SHP77 (cell line): ENCODE measurements around the gene SVIL.
"Not testable (repeated sequence)": the region's sequence is repeated elsewhere in the genome, so short reads cannot be mapped to it uniquely, and the experiment has no call there.

Source experiments
- DNase-seq, 2 experiments: peaks; one replicate each; lab custom pipeline; 2025; lab: John Stamatoyannopoulos, UW

The SVIL gene

DNA sequence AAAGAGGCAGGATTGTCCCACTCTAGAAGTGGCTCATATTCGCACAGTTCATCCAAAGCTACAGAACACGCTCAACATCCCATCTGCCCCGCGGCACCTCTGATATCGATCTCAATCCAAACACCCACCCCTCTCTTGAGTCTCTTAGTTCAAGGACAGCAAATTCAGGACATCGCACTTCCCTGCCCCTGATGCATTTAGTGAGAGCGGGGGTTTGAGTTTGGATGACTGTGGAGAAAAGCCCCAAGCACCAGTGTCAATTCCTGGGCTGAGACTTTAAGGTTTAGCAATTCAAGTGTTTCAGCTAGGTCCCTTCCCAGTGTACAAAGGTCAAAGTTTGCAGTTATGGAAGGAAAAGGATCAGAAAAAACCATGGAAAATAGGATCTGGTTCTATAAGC is 179.7 kb downstream of the SVIL start:
- DNase-seq, result no peak

GRCh38 chr10:29454250-29454649 is 180.5 kb downstream of the SVIL start:
- no peak for DNase-seq

GRCh38 chr10:29452546-29452945 is 182.2 kb downstream of the SVIL start:
- no peak for DNase-seq

GRCh38 chr10:29451946-29452345 is 182.8 kb downstream of the SVIL start:
- no peak for DNase-seq

DNA sequence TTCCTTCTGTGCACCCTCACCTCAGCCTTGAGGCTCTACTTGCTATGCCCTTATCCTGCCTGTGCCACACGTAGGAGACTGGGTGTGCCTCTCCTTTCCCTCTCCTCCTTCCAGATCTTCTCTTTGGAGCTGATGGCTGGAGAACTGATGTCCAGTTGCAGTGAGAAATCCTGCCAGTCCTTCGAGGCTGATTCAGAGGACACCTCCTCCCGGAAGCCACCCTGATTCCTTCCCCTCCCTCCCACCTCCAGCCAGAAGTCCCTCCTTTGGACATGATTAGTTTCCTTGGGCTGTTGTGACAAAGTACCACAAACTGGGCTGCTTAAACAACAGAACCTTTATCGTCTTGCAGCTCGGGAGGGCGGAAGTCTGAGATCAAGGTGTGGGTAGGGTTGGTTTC is 184.4 kb downstream of the SVIL start:
- DNase-seq, result no peak

- DNase-seq, result peak; percentile 10 to 35
Observed at GRCh38 chr10:29448756-29449592, 185.8 kb downstream of the SVIL start.

DNA sequence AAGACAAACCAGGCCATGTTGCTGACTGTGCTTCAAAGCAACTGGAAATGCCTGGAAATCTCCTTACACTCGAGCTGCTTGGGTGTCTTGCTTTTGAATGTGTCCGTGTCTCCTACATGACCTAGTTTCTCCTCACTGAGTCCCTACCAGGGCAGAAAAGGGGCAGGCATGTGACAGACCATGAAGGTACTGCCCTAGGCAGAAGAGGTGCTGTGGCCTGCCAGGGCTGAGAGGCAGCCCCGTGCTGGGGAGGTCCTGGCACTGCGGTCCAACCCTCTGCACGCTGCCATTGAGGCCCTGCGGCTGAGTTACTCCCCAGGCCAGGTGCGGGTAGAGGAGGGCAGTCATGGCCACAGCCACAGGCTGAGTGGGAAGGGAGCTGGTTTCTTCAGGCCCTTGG is 186.6 kb downstream of the SVIL start:
- DNase-seq, result no peak

DNA sequence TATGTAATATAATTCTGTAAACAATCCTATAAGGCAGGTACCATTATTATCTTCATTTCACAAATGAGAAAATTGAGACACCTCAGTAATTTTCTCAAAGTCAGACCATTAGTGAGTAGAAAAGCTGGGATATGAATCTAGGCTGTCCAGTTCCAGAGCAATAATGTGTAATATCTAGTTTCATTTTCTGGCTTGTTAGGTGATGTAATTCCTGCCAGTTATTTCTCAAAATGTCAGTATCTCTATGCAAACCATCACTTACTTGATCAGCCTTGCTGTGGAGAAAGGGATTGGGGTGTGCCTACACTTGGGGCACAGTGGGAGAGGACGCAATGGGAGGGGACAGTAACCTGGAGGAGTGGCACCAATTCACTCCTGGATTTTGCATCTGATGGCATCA is 188.4 kb downstream of the SVIL start:
- no peak for DNase-seq

- DNase-seq, result peak in 1 of 2 experiments; percentile 1
Observed at GRCh38 chr10:29443745-29444523, 190.8 kb downstream of the SVIL start.

DNA sequence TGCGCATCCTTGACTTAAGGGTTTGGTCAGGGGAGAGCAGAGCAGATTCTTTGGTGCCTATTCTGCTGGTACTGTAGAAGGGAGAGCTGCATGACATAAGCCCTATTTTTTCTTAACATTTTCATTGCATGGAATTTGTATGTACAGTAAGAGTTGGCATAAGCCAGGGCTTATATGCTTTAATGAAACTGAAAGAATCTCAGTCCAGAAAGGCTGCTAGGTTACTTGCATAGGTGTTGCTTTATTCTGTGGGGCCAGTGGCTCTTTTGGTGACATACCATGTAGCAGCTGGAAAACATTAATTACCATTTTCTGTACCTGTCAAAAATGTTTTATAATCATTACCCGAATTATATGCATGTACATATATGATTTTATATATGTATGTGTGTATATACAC is 193.8 kb downstream of the SVIL start:
- no peak for DNase-seq

- not testable (repeated sequence) for DNase-seq
Observed at GRCh38 chr10:29439005-29439404, 195.8 kb downstream of the SVIL start.

- DNase-seq, result no peak
Observed at GRCh38 chr10:29438271-29438670, 196.5 kb downstream of the SVIL start.

DNA sequence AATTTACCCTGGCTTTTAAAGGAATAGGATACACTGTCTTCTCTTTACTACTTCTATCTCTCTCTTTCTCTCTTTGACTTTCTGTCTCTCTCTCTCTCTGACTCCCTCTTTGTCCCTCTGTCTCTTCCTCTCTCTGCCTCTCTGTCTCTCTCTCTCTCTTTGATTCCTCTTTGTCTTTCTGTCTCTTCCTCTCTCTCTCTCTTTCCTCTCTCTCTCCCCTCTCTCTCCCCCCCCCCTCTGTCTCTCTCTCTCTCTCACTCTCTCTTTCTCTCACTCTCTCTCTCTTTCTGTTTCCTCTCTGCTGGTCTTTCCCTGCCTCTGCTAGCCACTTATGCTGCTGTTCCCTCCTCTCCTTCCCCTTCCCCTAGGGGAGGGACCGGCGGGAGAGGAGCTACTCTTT is 196.9 kb downstream of the SVIL start:
- no peak for DNase-seq

DNA sequence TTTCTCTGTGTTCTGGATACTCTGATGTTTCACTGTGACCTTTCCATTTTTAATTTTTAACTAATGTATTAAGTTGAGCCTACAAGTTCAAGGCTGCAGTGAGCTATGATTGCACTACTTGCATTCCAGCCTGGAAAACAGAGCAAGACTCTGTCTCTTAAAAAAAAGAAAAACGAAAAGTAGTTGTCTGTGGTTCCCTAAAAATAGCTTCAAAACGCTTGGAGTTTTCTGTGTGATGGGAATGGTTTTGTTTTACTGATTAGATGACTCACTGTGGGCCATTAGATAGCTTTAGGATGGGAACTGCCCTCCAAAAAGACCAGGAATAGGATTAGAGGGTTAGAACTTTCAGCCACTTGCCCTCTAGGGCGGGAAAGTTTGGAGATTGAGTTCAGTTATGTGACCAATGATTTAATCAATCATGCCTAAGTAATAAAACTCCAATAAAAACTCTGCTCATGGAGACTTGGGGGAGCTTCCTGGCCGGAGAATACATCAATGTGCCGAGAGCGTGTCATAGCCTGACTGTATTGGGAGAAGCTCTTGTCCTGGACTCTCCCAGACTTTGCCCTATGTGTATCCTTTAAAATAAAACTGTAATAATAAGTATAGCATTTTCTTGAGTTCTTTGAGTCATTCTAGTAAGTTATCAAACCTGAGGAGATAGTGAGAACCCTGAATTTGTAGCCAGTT is 198.8 kb downstream of the SVIL start:
- DNase-seq, result no peak

GRCh38 chr10:29434111-29434510 is 200.7 kb downstream of the SVIL start:
- DNase-seq, result no peak

GRCh38 chr10:29431711-29432110 is 203.1 kb downstream of the SVIL start:
- DNase-seq, result no peak

- no peak for DNase-seq
Observed at GRCh38 chr10:29430101-29430500, 204.7 kb downstream of the SVIL start.

DNA sequence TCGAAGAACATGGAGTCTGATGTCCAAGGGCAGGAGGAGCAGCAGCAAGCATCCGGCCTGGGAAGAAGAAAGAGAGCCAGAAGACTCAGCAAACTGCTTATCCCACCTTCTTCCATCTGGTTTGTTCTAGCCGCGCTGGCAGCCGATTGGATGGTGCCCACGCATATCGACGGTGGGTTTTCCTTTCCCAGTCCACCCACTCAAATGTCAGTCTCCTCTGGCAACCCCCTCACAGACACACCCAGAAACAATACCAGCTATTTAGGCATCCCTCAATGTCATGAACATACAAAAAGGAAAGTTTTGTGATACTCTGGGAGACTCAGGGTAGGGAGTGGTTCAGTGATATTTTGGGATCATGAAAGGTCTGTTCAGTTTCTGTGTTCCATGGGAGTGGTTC is 206.3 kb downstream of the SVIL start:
- DNase-seq, result no peak

DNA sequence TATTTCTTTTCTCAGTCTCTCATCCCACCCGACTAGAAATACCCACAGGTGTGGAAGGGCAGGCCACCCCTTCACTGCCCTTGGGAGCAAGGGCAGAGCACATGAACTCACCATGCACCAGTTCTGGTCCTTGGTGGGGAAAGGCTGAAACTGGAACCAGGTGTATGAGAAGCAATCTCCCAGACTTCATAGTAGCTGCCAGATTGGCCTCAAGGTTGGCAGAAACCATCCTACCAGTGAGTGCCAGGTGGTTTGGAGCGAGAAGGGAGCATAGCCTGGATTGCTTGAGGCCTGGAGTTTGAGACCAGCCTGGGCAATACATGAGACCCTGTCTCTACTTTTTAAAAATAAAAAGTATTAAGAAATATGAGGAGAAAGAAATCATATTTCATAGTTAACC is 207.1 kb downstream of the SVIL start:
- no peak for DNase-seq

GRCh38 chr10:29426420-29426819 is 208.4 kb downstream of the SVIL start:
- DNase-seq, result no peak

GRCh38 chr10:29424017-29424416 is 210.8 kb downstream of the SVIL start:
- no peak for DNase-seq

DNA sequence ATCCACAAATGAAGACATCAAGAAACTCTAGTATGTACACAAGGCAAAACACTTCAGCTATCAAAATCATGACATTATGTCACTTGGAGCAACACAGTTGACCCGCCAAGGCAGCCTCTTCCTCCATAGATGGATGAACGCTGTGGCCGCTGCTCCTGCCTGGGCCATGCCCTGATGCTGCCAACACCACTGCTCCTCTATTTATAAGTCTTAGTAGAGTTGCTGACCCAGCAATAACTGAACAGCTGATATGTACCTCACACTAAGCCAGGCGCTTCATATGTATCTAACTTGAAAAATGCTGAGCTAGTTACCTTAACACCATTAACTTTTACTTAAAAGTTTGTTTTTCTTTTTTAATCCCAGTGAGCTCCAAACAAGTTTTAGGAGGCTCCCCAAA is 214.0 kb downstream of the SVIL start:
- no peak for DNase-seq

DNA sequence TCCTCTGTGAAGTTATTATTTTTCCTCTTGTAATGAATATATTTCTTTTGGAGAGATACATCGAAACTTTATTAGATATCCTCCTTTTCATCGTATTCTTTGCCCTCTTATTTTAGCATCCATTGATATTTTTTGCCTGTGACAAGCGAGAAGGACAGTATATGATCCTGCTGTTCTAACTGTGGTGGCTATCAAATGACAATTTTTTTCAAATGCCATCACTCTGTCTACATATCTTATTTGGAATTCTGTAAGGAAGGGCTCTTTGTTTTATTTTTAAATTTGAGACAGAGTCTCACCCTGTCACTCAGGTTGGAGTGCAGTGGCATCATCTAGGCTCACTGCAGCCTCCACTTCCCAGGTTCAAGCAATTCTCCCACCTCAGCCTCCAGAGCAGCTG is 217.4 kb downstream of the SVIL start:
- DNase-seq, result no peak
